Measurements from ENCODE around the gene RCC2. TPM values are rescaled to one million over a fixed set of nuclear protein-coding genes. Genes with fewer than 3 reads are reported as not detected.

Gene RCC2
- polyA plus RNA-seq, 1 donor (not counting 4 experiments of a cell fraction or from before 2014, with no cell fraction given): 45.2 TPM

GRCh38 chr1:17422461-17422860, 17.0 kb downstream of the RCC2 start:
- H3K9me3 ChIP-seq (ENCODE audit: control insufficient read depth, low read depth, low read length): no peaks in the 10 kb centered on the region
- no peaks in the 10 kb centered on the region for H3K4me1 ChIP-seq (ENCODE audit: control insufficient read depth, extremely low read depth, insufficient read depth, low read length)
- DNase-seq (ENCODE audit: low read depth, low spot score): no peak
- no peak overlapping the region for H2AFZ ChIP-seq (ENCODE audit: control insufficient read depth, low read length)
- no peak overlapping the region for H3K4me2 ChIP-seq (ENCODE audit: control insufficient read depth, extremely low read depth, insufficient read depth, low read depth, low read length)
- H3K9ac ChIP-seq (ENCODE audit: control insufficient read depth, extremely low read depth, insufficient read depth, low read length): no peak overlapping the region
- H3K9me1 ChIP-seq (ENCODE audit: control insufficient read depth, extremely low read depth, insufficient read depth, low read length): no peaks in the 10 kb centered on the region
- TF ChIP-seq EZH2 (IDR thresholded peaks at IDR 0.05; ENCODE audit: low read length): no peak
- TF ChIP-seq, protein P1, sequence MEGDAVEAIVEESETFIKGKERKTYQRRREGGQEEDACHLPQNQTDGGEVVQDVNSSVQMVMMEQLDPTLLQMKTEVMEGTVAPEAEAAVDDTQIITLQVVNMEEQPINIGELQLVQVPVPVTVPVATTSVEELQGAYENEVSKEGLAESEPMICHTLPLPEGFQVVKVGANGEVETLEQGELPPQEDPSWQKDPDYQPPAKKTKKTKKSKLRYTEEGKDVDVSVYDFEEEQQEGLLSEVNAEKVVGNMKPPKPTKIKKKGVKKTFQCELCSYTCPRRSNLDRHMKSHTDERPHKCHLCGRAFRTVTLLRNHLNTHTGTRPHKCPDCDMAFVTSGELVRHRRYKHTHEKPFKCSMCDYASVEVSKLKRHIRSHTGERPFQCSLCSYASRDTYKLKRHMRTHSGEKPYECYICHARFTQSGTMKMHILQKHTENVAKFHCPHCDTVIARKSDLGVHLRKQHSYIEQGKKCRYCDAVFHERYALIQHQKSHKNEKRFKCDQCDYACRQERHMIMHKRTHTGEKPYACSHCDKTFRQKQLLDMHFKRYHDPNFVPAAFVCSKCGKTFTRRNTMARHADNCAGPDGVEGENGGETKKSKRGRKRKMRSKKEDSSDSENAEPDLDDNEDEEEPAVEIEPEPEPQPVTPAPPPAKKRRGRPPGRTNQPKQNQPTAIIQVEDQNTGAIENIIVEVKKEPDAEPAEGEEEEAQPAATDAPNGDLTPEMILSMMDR (optimal IDR thresholded peaks at IDR 0.05 in 1 of 3, IDR thresholded peaks at IDR 0.05 in 1 of 3, conservative IDR thresholded peaks at IDR 0.05 in 1 of 3; ENCODE audit: extremely low read depth in 1 of 3, insufficient read depth in 2 of 3, low read length in 3 of 3): no peak
- no peaks in the 10 kb centered on the region for H4K20me1 ChIP-seq (ENCODE audit: control insufficient read depth, extremely low read depth, insufficient read depth, low read length)
- H3K79me2 ChIP-seq (ENCODE audit: control insufficient read depth, insufficient read depth, low read length): peaks cover 46% of the 10 kb centered on the region
- H3K36me3 ChIP-seq (ENCODE audit: control insufficient read depth in 2 of 2, extremely low read depth in 1 of 2, insufficient read depth in 2 of 2, low read length in 2 of 2): peaks cover 62 to 63% of the 10 kb centered on the region in 2 experiments
- no peak overlapping the region for H3K27ac ChIP-seq (ENCODE audit: control insufficient read depth, insufficient read depth, low read length)
- H3K27me3 ChIP-seq (ENCODE audit: control insufficient read depth, extremely low read depth, insufficient read depth, low read length): no peaks in the 10 kb centered on the region
- no peak overlapping the region for H3K4me3 ChIP-seq (ENCODE audit: control insufficient read depth in 2 of 3, extremely low read depth in 1 of 3, insufficient read depth in 2 of 3, low read depth in 1 of 3, low read length in 3 of 3)
- no peak for FAIRE-seq
- dilution Hi-C loops (cut with MboI; ENCODE audit: extremely low pct_ligation_motif_present, low sequenced_read_pairs): no loop called here

- dilution Hi-C loops (cut with MboI; ENCODE audit: extremely low pct_ligation_motif_present, low sequenced_read_pairs): no loop called here
- no peak overlapping the region for H2AFZ ChIP-seq (ENCODE audit: control insufficient read depth, low read length)
- no peak for FAIRE-seq
- DNase-seq (ENCODE audit: low read depth, low spot score): no peak
- H3K36me3 ChIP-seq (ENCODE audit: control insufficient read depth in 2 of 2, extremely low read depth in 1 of 2, insufficient read depth in 2 of 2, low read length in 2 of 2): peaks cover 55 to 65% of the 10 kb centered on the region in 2 experiments
- H3K9me3 ChIP-seq (ENCODE audit: control insufficient read depth, low read depth, low read length): no peaks in the 10 kb centered on the region
- peaks cover 28% of the 10 kb centered on the region for H3K79me2 ChIP-seq (ENCODE audit: control insufficient read depth, insufficient read depth, low read length)
- no peaks in the 10 kb centered on the region for H3K27me3 ChIP-seq (ENCODE audit: control insufficient read depth, extremely low read depth, insufficient read depth, low read length)
- no peaks in the 10 kb centered on the region for H3K4me1 ChIP-seq (ENCODE audit: control insufficient read depth, extremely low read depth, insufficient read depth, low read length)
- H3K4me2 ChIP-seq (ENCODE audit: control insufficient read depth, extremely low read depth, insufficient read depth, low read depth, low read length): no peak overlapping the region
- no peak for TF ChIP-seq EZH2 (IDR thresholded peaks at IDR 0.05; ENCODE audit: low read length)
- TF ChIP-seq, protein P1 (optimal IDR thresholded peaks at IDR 0.05 in 1 of 3, IDR thresholded peaks at IDR 0.05 in 1 of 3, conservative IDR thresholded peaks at IDR 0.05 in 1 of 3; ENCODE audit: extremely low read depth in 1 of 3, insufficient read depth in 2 of 3, low read length in 3 of 3): no peak
- no peak overlapping the region for H3K27ac ChIP-seq (ENCODE audit: control insufficient read depth, insufficient read depth, low read length)
- no peaks in the 10 kb centered on the region for H4K20me1 ChIP-seq (ENCODE audit: control insufficient read depth, extremely low read depth, insufficient read depth, low read length)
- no peak overlapping the region for H3K4me3 ChIP-seq (ENCODE audit: control insufficient read depth in 2 of 3, extremely low read depth in 1 of 3, insufficient read depth in 2 of 3, low read depth in 1 of 3, low read length in 3 of 3)
- H3K9me1 ChIP-seq (ENCODE audit: control insufficient read depth, extremely low read depth, insufficient read depth, low read length): no peaks in the 10 kb centered on the region
- H3K9ac ChIP-seq (ENCODE audit: control insufficient read depth, extremely low read depth, insufficient read depth, low read length): no peak overlapping the region
Measured at GRCh38 chr1:17420391-17420918, 19.0 kb downstream of the RCC2 start.

Measured in keratinocyte (primary cell).